Embryonic facial prominence (tissue), 1 donor: ENCODE results near the gene MACROD2.

Source experiments
- DNase-seq: peaks from one replicate; pipeline ENCODE4 v3.0.0-alpha.2; 2016; ENCODE audit errors: extremely low spot score

The MACROD2 gene

GRCh38 chr20:14525426-14525825, 530.1 kb downstream of the MACROD2 start:
- DNase-seq: no peak

GRCh38 chr20:14526891-14527290, 531.6 kb downstream of the MACROD2 start:
- DNase-seq: no peak

GRCh38 chr20:14531786-14532185, 536.5 kb downstream of the MACROD2 start:
- no peak for DNase-seq

GRCh38 chr20:14536738-14537137, 541.4 kb downstream of the MACROD2 start:
- DNase-seq: no peak

GRCh38 chr20:14538433-14538832, 543.1 kb downstream of the MACROD2 start:
- no peak for DNase-seq

- DNase-seq: no peak
These were observed 547.7 kb downstream of the MACROD2 start for GRCh38 chr20:14543040-14543439.

- DNase-seq: no peak
These were observed 549.4 kb downstream of the MACROD2 start for GRCh38 chr20:14544688-14545087.

- DNase-seq: no peak
These were observed 555.3 kb downstream of the MACROD2 start for GRCh38 chr20:14550655-14551054.

- no peak for DNase-seq
These were observed 558.6 kb downstream of the MACROD2 start for GRCh38 chr20:14553774-14554534.

- DNase-seq: no peak
These were observed 560.4 kb downstream of the MACROD2 start for GRCh38 chr20:14555676-14556075.

GRCh38 chr20:14556206-14556605, 560.9 kb downstream of the MACROD2 start:
- no peak for DNase-seq

GRCh38 chr20:14559612-14560011, 564.3 kb downstream of the MACROD2 start:
- no peak for DNase-seq

- no peak for DNase-seq
These were observed 566.5 kb downstream of the MACROD2 start for GRCh38 chr20:14561741-14562221.

GRCh38 chr20:14562981-14563380, 567.7 kb downstream of the MACROD2 start:
- no peak for DNase-seq

GRCh38 chr20:14566505-14566904, 571.2 kb downstream of the MACROD2 start:
- no peak for DNase-seq

GRCh38 chr20:14568225-14568624, 572.9 kb downstream of the MACROD2 start:
- no peak for DNase-seq

- no peak for DNase-seq
These were observed 573.4 kb downstream of the MACROD2 start for GRCh38 chr20:14568701-14569100.

- DNase-seq: no peak
These were observed 574.3 kb downstream of the MACROD2 start for GRCh38 chr20:14569641-14570040.

- DNase-seq: no peak
These were observed 575.5 kb downstream of the MACROD2 start for GRCh38 chr20:14570811-14571210.

GRCh38 chr20:14573676-14574075, 578.4 kb downstream of the MACROD2 start:
- DNase-seq: no peak

GRCh38 chr20:14576196-14576877, 581.0 kb downstream of the MACROD2 start:
- DNase-seq: no peak

GRCh38 chr20:14580418-14581074, 585.2 kb downstream of the MACROD2 start:
- no peak for DNase-seq

GRCh38 chr20:14581731-14582130, 586.4 kb downstream of the MACROD2 start:
- DNase-seq: no peak
